COLO668 (cell line): Measurements from ENCODE around the gene EIF4EBP2.

ENCODE experiments used
- DNase-seq: peaks from one replicate; lab custom pipeline; 2025; ENCODE audit not compliant: unreplicated experiment; lab: John Stamatoyannopoulos, UW

EIF4EBP2 gene

GRCh38 chr10:70432101-70432500 is 28.2 kb downstream of the EIF4EBP2 start:
- DNase-seq = no peak

GRCh38 chr10:70432561-70433263 is 28.8 kb downstream of the EIF4EBP2 start:
- no peak for DNase-seq

GRCh38 chr10:70433581-70434280 is 29.8 kb downstream of the EIF4EBP2 start:
- no peak for DNase-seq

GRCh38 chr10:70435241-70436085 is 31.5 kb downstream of the EIF4EBP2 start:
- DNase-seq = no peak

- DNase-seq = no peak
Observed at GRCh38 chr10:70437721-70438120, 33.8 kb downstream of the EIF4EBP2 start.

- DNase-seq = no peak
Observed at GRCh38 chr10:70440296-70441160, 36.6 kb downstream of the EIF4EBP2 start.

GRCh38 chr10:70441161-70441894 is 37.4 kb downstream of the EIF4EBP2 start, which contains the start of gene NODAL:
Gene NODAL (minus strand): TSS chr10:70441681. CDS start chr10:70441667, 14 bp downstream.
- DNase-seq = no peak

- DNase-seq = no peak
Observed at GRCh38 chr10:70441895-70442309, 38.0 kb downstream of the EIF4EBP2 start.

- no peak for DNase-seq
Observed at GRCh38 chr10:70442332-70442988, 38.5 kb downstream of the EIF4EBP2 start.

- no peak for DNase-seq
Observed at GRCh38 chr10:70444744-70445143, 40.8 kb downstream of the EIF4EBP2 start.

- no peak for DNase-seq
Observed at GRCh38 chr10:70445718-70446657, 42.0 kb downstream of the EIF4EBP2 start.

- no peak for DNase-seq
Observed at GRCh38 chr10:70448236-70448635, 44.3 kb downstream of the EIF4EBP2 start.

- no peak for DNase-seq
Observed at GRCh38 chr10:70455213-70455630, 51.3 kb downstream of the EIF4EBP2 start.

- no peak for DNase-seq
Observed at GRCh38 chr10:70456164-70456563, 52.2 kb downstream of the EIF4EBP2 start.

- DNase-seq = no peak
Observed at GRCh38 chr10:70457759-70458305, 53.9 kb downstream of the EIF4EBP2 start.

- peak; percentile 51 for DNase-seq
Observed at GRCh38 chr10:70458329-70459060, 54.5 kb downstream of the EIF4EBP2 start.

- no peak for DNase-seq
Observed at GRCh38 chr10:70459061-70459773, 55.3 kb downstream of the EIF4EBP2 start.
